Ascending aorta (tissue), 2 donors: ENCODE measurements around the gene GMPPA. TPM values are rescaled to one million over a fixed set of nuclear protein-coding genes. Genes with fewer than 3 reads are reported as not detected.

Source experiments
- DNase-seq, 2 donors: peaks; one replicate each; pipeline ENCODE4 v3.0.0-alpha.2; 2019; ENCODE audit warnings: low spot score in 2 of 2
- H3K27ac ChIP-seq, 2 donors: fragments of 200-600 bp; sonication (generic); one replicate each; pipeline ENCODE4 v1.5.1; 2016 to 2017; ENCODE audit warnings: mild to moderate bottlenecking in 1 of 2
- H3K27me3 ChIP-seq: fragments of 200-600 bp; sonication (generic); one replicate; pipeline ENCODE4 v1.5.1; 2017
- H3K36me3 ChIP-seq, 2 donors: fragments of 200-600 bp; sonication (generic); one replicate each; pipeline ENCODE4 v1.5.1; 2016
- H3K4me1 ChIP-seq, 2 donors: fragments of 200-600 bp; sonication (generic); one replicate each; pipeline ENCODE4 v1.5.1; 2016 to 2017; ENCODE audit warnings: mild to moderate bottlenecking in 1 of 2
- H3K4me3 ChIP-seq, 2 donors: fragments of 200-600 bp; sonication (generic); one replicate each; pipeline ENCODE4 v1.5.1; 2016 to 2017; ENCODE audit warnings: mild to moderate bottlenecking in 1 of 2
- H3K9me3 ChIP-seq, 2 donors: fragments of 200-600 bp; sonication (generic); one replicate each; pipeline ENCODE4 v1.5.1; 2016
- intact Hi-C: fragments of 100-400 bp; cut with DNase I; formaldehyde crosslinking; loops from one replicate; pipeline ENCODE4 v1.15.1; 2023
- total RNA-seq: library from RNA; depleted of rRNA; stranded (reverse); fragments of >200 nt; gene quantifications from one replicate; pipeline ENCODE4 v1.1.0, GENCODE V29; 2016
- TF ChIP-seq, protein P1 (sequence below), 3 experiments: fragments of 200-600 bp in 2 of 3; fragments of 450-650 bp in 1 of 3; sonication (generic) in 2 of 3; IDR thresholded peaks; one replicate each; pipeline ENCODE4 v1.5.1; 2016 to 2019; ENCODE audit warnings: antibody characterized with exemption in 3 of 3, mild to moderate bottlenecking in 1 of 3, moderate library complexity in 1 of 3

GMPPA gene
- total RNA-seq, 1 donor from 2014 or later, result 11.4 TPM

DNA sequence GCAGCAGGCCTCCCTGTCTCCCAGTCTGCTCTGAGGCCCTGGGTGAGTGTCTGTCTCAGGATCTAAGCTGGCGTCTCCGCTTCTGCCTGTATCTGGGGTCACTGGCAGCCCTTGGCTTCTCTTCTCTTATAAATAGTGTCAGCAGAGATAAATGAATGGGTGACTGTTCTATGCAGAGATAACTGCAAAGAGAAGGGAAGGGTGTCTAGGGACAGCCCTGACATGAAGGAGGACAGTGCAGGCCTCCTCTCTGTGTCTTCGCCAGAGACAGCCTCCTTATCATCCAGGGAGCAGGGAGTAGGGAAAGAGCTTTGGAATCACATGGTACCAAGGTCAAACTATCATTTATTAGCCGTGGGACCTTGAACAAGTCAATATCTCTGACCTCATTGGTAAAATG lies 28.3 kb upstream of the GMPPA start:
- TF ChIP-seq, protein P1, sequence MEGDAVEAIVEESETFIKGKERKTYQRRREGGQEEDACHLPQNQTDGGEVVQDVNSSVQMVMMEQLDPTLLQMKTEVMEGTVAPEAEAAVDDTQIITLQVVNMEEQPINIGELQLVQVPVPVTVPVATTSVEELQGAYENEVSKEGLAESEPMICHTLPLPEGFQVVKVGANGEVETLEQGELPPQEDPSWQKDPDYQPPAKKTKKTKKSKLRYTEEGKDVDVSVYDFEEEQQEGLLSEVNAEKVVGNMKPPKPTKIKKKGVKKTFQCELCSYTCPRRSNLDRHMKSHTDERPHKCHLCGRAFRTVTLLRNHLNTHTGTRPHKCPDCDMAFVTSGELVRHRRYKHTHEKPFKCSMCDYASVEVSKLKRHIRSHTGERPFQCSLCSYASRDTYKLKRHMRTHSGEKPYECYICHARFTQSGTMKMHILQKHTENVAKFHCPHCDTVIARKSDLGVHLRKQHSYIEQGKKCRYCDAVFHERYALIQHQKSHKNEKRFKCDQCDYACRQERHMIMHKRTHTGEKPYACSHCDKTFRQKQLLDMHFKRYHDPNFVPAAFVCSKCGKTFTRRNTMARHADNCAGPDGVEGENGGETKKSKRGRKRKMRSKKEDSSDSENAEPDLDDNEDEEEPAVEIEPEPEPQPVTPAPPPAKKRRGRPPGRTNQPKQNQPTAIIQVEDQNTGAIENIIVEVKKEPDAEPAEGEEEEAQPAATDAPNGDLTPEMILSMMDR (IDR thresholded peaks at IDR 0.05), result no peak
- no peak for DNase-seq
- no peaks in the 10 kb centered on the region for H3K9me3 ChIP-seq
- no peak overlapping the region for H3K4me3 ChIP-seq
- no peaks in the 10 kb centered on the region for H3K27me3 ChIP-seq
- H3K36me3 ChIP-seq, result peaks cover 78 to 97% of the 10 kb centered on the region in 2 donors
- H3K27ac ChIP-seq, result peak overlapping the region in 1 of 2 donors; percentile 73
- intact Hi-C loops, result no loop called here
- H3K4me1 ChIP-seq, result peaks cover 0 to 9% of the 10 kb centered on the region in 2 donors

DNA sequence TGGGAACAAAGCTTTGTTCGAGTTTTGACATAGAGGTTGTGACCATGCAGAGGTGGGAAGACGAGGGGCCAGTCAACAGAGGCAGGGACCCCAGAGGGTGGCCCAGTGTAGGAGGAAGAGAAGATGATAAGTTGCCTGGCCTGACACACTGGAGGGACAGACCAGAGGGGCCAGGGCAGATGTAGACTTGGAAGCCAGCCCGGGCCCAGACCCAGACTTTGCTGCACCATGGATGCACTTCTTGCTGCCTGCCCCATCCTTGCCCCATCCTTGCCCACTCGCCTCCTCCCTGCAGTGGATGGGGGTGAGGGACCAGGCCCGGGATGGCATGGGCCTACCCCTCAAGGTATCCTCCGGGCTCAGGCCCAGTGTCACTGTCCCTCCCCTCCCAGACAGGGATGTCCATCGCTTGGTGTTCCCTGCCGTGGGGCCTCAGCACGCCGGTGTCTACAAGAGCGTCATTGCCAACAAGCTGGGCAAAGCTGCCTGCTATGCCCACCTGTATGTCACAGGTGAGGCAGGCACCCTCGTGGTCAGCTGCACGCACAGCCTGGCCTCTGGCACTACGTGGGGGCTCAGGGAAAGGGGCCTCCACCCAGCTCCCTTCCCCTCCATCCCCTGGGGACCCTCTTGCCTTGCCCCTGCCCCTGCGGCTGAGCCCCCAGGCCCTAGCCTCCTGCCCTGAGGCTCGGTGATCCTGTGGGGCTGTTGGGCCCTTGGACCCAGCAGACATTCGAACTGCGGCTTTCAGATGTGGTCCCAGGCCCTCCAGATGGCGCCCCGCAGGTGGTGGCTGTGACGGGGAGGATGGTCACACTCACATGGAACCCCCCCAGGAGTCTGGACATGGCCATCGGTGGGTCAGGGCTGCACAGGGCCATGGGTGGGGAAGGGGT lies 27.0 kb upstream of the GMPPA start:
- TF ChIP-seq, protein P1 (IDR thresholded peaks at IDR 0.05), result no peak
- DNase-seq, result no peak
- no peak overlapping the region for H3K4me3 ChIP-seq
- peaks cover 0 to 5% of the 10 kb centered on the region in 2 donors for H3K4me1 ChIP-seq
- peaks cover 70 to 89% of the 10 kb centered on the region in 2 donors for H3K36me3 ChIP-seq
- no peaks in the 10 kb centered on the region for H3K27me3 ChIP-seq
- intact Hi-C loops, result no loop called here
- peak overlapping the region; percentile 43 to 73 for H3K27ac ChIP-seq
- no peaks in the 10 kb centered on the region for H3K9me3 ChIP-seq

DNA sequence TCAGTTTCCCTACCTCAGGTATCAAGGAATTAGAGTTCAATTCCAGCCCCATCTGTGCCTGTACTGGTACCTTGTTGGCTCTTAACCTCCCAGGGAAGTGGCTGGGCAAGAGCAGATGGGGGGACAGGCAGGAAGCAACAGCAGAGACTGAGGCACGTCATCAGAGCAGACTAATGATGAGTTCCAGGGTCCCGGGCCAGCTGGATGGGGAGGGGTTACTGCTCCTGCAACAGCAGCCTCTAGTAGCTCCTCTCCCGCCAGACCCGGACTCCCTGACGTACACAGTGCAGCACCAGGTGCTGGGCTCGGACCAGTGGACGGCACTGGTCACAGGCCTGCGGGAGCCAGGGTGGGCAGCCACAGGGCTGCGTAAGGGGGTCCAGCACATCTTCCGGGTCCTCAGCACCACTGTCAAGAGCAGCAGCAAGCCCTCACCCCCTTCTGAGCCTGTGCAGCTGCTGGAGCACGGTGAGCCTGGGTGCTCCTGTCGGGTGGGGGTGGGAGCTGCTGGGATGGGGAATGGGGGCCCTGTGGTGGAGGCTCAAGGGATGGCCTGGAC lies 26.0 kb upstream of the GMPPA start:
- Histone ChIP-seq H3K27ac (peak overlapping the region; percentile 43 to 73), H3K4me1 (peaks cover 0 to 5% of the 10 kb centered on the region in 2 donors)
- intact Hi-C loops, result no loop called here

DNA sequence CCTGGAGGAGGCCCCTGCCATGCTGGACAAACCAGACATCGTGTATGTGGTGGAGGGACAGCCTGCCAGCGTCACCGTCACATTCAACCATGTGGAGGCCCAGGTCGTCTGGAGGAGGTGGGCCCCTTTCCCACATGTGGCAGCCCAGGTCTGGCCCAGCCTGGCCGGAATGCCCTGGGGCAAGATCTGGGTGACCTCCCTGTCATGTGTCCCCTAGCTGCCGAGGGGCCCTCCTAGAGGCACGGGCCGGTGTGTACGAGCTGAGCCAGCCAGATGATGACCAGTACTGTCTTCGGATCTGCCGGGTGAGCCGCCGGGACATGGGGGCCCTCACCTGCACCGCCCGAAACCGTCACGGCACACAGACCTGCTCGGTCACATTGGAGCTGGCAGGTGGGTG lies 25.2 kb upstream of the GMPPA start:
- TF ChIP-seq, protein P1 (IDR thresholded peaks at IDR 0.05), result no peak
- Histone ChIP-seq H3K4me3 (no peak overlapping the region), H3K27me3 (no peaks in the 10 kb centered on the region), H3K4me1 (peaks cover 0 to 5% of the 10 kb centered on the region in 2 donors), H3K27ac (peak overlapping the region in 1 of 2 donors; percentile 73), H3K36me3 (peaks cover 75 to 89% of the 10 kb centered on the region in 2 donors), H3K9me3 (no peaks in the 10 kb centered on the region)
- intact Hi-C loops, result no loop called here
- DNase-seq, result no peak

More for the DNA sequence above, 26.0 kb upstream of the GMPPA start:
- TF ChIP-seq, protein P1 (IDR thresholded peaks at IDR 0.05), result no peak
- DNase-seq, result no peak
- no peak overlapping the region for H3K4me3 ChIP-seq
- no peaks in the 10 kb centered on the region for H3K27me3 ChIP-seq
- H3K36me3 ChIP-seq, result peaks cover 71 to 89% of the 10 kb centered on the region in 2 donors
- H3K9me3 ChIP-seq, result no peaks in the 10 kb centered on the region

DNA sequence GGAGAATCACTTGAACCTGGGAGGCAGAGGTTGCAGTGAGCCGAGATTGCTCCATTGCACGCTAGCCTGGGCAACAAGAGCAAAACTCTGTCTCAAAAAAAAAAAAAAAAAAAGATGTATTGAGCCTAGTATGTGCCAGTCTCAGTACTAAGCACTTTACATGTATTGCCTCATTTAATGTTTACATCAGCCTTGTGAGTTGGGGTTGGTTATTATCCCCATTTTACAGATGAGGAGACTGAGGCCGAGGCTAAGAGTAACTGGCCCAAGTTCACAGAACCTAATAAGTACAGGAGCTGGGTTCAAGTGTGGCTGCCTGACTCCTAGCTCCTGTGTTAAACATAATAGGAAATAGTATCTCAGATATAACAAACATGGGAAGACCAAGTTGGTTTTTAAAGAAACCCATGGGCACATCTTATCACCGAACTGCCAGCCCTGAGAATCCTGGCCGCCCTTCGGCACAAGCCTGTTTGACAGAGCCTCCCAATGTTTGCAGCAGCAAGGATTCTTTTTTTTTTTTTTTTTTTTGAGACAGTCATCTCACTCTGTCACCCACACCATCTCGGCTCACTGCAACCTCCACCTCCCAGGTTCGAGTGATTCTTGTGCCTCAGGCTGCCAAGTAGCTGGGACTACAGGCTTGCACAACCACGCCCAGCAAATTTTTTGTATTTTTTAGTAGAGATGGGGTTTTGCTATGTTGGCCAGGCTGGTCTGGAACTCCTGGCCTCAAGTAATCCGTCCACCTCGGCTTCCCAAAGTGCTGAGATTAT lies 24.2 kb upstream of the GMPPA start:
- Histone ChIP-seq H3K4me3 (no peak overlapping the region), H3K27me3 (no peaks in the 10 kb centered on the region), H3K36me3 (peaks cover 73 to 89% of the 10 kb centered on the region in 2 donors), H3K9me3 (no peaks in the 10 kb centered on the region), H3K27ac (peak overlapping the region in 1 of 2 donors; percentile 73), H3K4me1 (no peaks in the 10 kb centered on the region)
- DNase-seq, result no peak
- intact Hi-C loops, result loop anchor here (5.0 kb wide), 1 partner anchor 53 kb away; no protein-coding TSS in a partner anchor
- TF ChIP-seq, protein P1 (IDR thresholded peaks at IDR 0.05), result no peak
